H7 (cell line): ENCODE measurements around the gene B3GLCT. TPM values are rescaled to one million over a fixed set of nuclear protein-coding genes. Genes with fewer than 3 reads are reported as not detected.

Source experiments
- DNase-seq: peaks from one replicate; pipeline ENCODE4 v3.0.0; 2012
- H3K27me3 ChIP-seq: 2 replicates; pipeline ENCODE4 v1.6.0; 2011; ENCODE audit warnings: mild to moderate bottlenecking, low read length; ENCODE audit not compliant: control insufficient read depth, insufficient read depth
- H3K36me3 ChIP-seq: replicated peaks from 2 replicates; pipeline ENCODE4 v1.5.1; 2011; ENCODE audit warnings: low read length; ENCODE audit not compliant: control insufficient read depth, insufficient read depth
- H3K4me3 ChIP-seq: 2 replicates; pipeline ENCODE4 v1.5.1; 2011; ENCODE audit warnings: low read depth, mild to moderate bottlenecking, control low read depth, low read length, moderate library complexity; ENCODE audit not compliant: insufficient read depth
- total RNA-seq: library from RNA; depleted of rRNA; stranded (reverse); fragments of >200 nt; shearing (Covaris generic); gene quantifications from 2 replicates; pipeline ENCODE4 v1.2.3, GENCODE V29; 2014; rRNA removed

Gene B3GLCT
- 3.8 and 4.4 TPM in 2 replicates for total RNA-seq

GRCh38 chr13:31199849-31200636 is at the start of gene B3GLCT:
Gene B3GLCT, plus strand, starts transcription at chr13:31199975. Its CDS starts 110 bp downstream, at chr13:31200085.
- DNase-seq, result peak; percentile 97
- H3K27me3 ChIP-seq, result peaks cover 6% of the 10 kb centered on the region
- no peaks in the 10 kb centered on the region for H3K36me3 ChIP-seq

GRCh38 chr13:31150315-31150985 is 49.3 kb upstream of the B3GLCT start:
- no peaks in the 10 kb centered on the region for H3K27me3 ChIP-seq
- DNase-seq, result no peak
- H3K36me3 ChIP-seq, result peaks cover 27% of the 10 kb centered on the region
- no peak overlapping the region for H3K4me3 ChIP-seq

More at GRCh38 chr13:31199849-31200636, at the start of gene B3GLCT:
- peak within 1 kb of the TSS; percentile 64 for H3K4me3 ChIP-seq

GRCh38 chr13:31151837-31152236 is 47.9 kb upstream of the B3GLCT start:
- DNase-seq, result no peak
- Histone ChIP-seq H3K36me3 (peaks cover 23% of the 10 kb centered on the region), H3K27me3 (no peaks in the 10 kb centered on the region), H3K4me3 (no peak overlapping the region)

- no peak for DNase-seq
- H3K36me3 ChIP-seq, result peaks cover 13% of the 10 kb centered on the region
- H3K27me3 ChIP-seq, result no peaks in the 10 kb centered on the region
- no peak overlapping the region for H3K4me3 ChIP-seq
These were observed 44.8 kb upstream of the B3GLCT start for GRCh38 chr13:31154939-31155338.

GRCh38 chr13:31159306-31159705 is 40.5 kb upstream of the B3GLCT start:
- no peaks in the 10 kb centered on the region; the same call in 1 of the 2 replicates for H3K36me3 ChIP-seq
- no peak for DNase-seq

GRCh38 chr13:31160857-31161556 is 38.8 kb upstream of the B3GLCT start:
- no peaks in the 10 kb centered on the region for H3K36me3 ChIP-seq
- no peaks in the 10 kb centered on the region for H3K27me3 ChIP-seq
- peak overlapping the region; percentile 89 for H3K4me3 ChIP-seq
- DNase-seq, result peak; percentile 65

More at GRCh38 chr13:31159306-31159705, 40.5 kb upstream of the B3GLCT start:
- H3K4me3 ChIP-seq, result no peak overlapping the region
- no peaks in the 10 kb centered on the region for H3K27me3 ChIP-seq

GRCh38 chr13:31161557-31162150 is 38.1 kb upstream of the B3GLCT start, which contains the start of gene HSPH1:
Gene HSPH1, minus strand, starts transcription at chr13:31161904. Its CDS starts 322 bp downstream, at chr13:31161582.
- peak within 1 kb of the TSS; percentile 89 for H3K4me3 ChIP-seq

GRCh38 chr13:31162151-31163008 is 37.4 kb upstream of the B3GLCT start:
- Histone ChIP-seq H3K27me3 (no peaks in the 10 kb centered on the region), H3K36me3 (no peaks in the 10 kb centered on the region), H3K4me3 (peak overlapping the region; percentile 89)
- DNase-seq, result peak; percentile 89

More at GRCh38 chr13:31161557-31162150, 38.1 kb upstream of the B3GLCT start, which contains the start of gene HSPH1:
- DNase-seq, result peak; percentile 95
- H3K27me3 ChIP-seq, result no peaks in the 10 kb centered on the region
- H3K36me3 ChIP-seq, result no peaks in the 10 kb centered on the region

- Histone ChIP-seq H3K36me3 (no peaks in the 10 kb centered on the region), H3K27me3 (no peaks in the 10 kb centered on the region), H3K4me3 (no peak overlapping the region)
- DNase-seq, result no peak
These were observed 33.2 kb upstream of the B3GLCT start for GRCh38 chr13:31166591-31166990.

- H3K36me3 ChIP-seq, result no peaks in the 10 kb centered on the region
- DNase-seq, result no peak
These were observed 32.3 kb upstream of the B3GLCT start for GRCh38 chr13:31167490-31167889.

GRCh38 chr13:31168166-31168565 is 31.6 kb upstream of the B3GLCT start:
- no peaks in the 10 kb centered on the region for H3K36me3 ChIP-seq
- H3K27me3 ChIP-seq, result no peaks in the 10 kb centered on the region
- H3K4me3 ChIP-seq, result no peak overlapping the region
- DNase-seq, result no peak

More at GRCh38 chr13:31167490-31167889, 32.3 kb upstream of the B3GLCT start:
- Histone ChIP-seq H3K4me3 (no peak overlapping the region), H3K27me3 (no peaks in the 10 kb centered on the region)

- DNase-seq, result no peak
- Histone ChIP-seq H3K27me3 (no peaks in the 10 kb centered on the region), H3K36me3 (no peaks in the 10 kb centered on the region), H3K4me3 (no peak overlapping the region)
These were observed 31.0 kb upstream of the B3GLCT start for GRCh38 chr13:31168736-31169135.

- no peak for DNase-seq
- Histone ChIP-seq H3K36me3 (no peaks in the 10 kb centered on the region), H3K27me3 (no peaks in the 10 kb centered on the region), H3K4me3 (no peak overlapping the region)
These were observed 27.8 kb upstream of the B3GLCT start for GRCh38 chr13:31172001-31172400.
